COLO829 (cell line): ENCODE measurements around the gene MAL.

Experiments
- DNase-seq: peaks from one replicate; pipeline ENCODE4 v3.0.0; 2012; ENCODE audit warnings: low spot score

The MAL gene

GRCh38 chr2:95025406-95026319 is at the start of gene MAL:
MAL (plus strand) TSS chr2:95025708; CDS start chr2:95025793, 85 bp downstream.
- no peak for DNase-seq

- no peak for DNase-seq
Observed at GRCh38 chr2:94977826-94978225, 47.7 kb upstream of the MAL start.

GRCh38 chr2:94978917-94979316 is 46.6 kb upstream of the MAL start:
- DNase-seq: no peak

GRCh38 chr2:94979406-94980375 is 45.8 kb upstream of the MAL start:
- no peak for DNase-seq

GRCh38 chr2:94980406-94980805 is 45.1 kb upstream of the MAL start:
- DNase-seq: no peak

- no peak for DNase-seq
Observed at GRCh38 chr2:94982156-94982555, 43.4 kb upstream of the MAL start.

GRCh38 chr2:94982675-94983074 is 42.8 kb upstream of the MAL start:
- DNase-seq: no peak

GRCh38 chr2:94984964-94985575 is 40.4 kb upstream of the MAL start:
- no peak for DNase-seq

- DNase-seq: no peak
Observed at GRCh38 chr2:94985636-94986035, 39.9 kb upstream of the MAL start.

GRCh38 chr2:94986392-94986963 is 39.0 kb upstream of the MAL start:
- DNase-seq: peak; percentile 71

- DNase-seq: no peak
Observed at GRCh38 chr2:94987074-94988020, 38.2 kb upstream of the MAL start.

GRCh38 chr2:94990956-94991355 is 34.6 kb upstream of the MAL start:
- no peak for DNase-seq

GRCh38 chr2:94992360-94992759 is 33.1 kb upstream of the MAL start:
- no peak for DNase-seq

- DNase-seq: no peak
Observed at GRCh38 chr2:94993176-94994062, 32.1 kb upstream of the MAL start.

GRCh38 chr2:94994063-94994913 is 31.2 kb upstream of the MAL start:
- no peak for DNase-seq

- no peak for DNase-seq
Observed at GRCh38 chr2:94994914-94995552, 30.5 kb upstream of the MAL start.

- DNase-seq: no peak
Observed at GRCh38 chr2:94995553-94996304, 29.8 kb upstream of the MAL start.
